A673 (cell line): ENCODE results near the gene HUS1. TPM values are rescaled to one million over a fixed set of nuclear protein-coding genes. Genes with fewer than 3 reads are reported as not detected.

ENCODE experiments used
- BruUV-seq: library from RNA; stranded (reverse); fragments of 400-500 nt; replicated peaks from 2 replicates; lab custom pipeline; 2021; lab: Mats Ljungman, UMichigan
- CTCF ChIA-PET: fragments of 300-600 bp; sonication (Branson Sonifier 250); formaldehyde crosslinking; loops from one replicate; lab custom pipeline; 2022; ENCODE audit warnings: antibody characterized with exemption; lab: Charles Lee
- POLR2A ChIA-PET: fragments of 300-600 bp; sonication (Branson Sonifier 250); formaldehyde crosslinking; loops from one replicate; lab custom pipeline; 2022; ENCODE audit warnings: antibody characterized with exemption; ENCODE audit not compliant: low non-redundant PET; lab: Charles Lee
- DNase-seq: peaks from one replicate; pipeline ENCODE4 v3.0.0-alpha.2; 2015; ENCODE audit warnings: low spot score
- H3K27ac ChIP-seq: fragments of 200-600 bp; sonication (generic); 2 replicates; pipeline ENCODE4 v1.5.1; 2016; ENCODE audit warnings: mixed run types, low read depth, mild to moderate bottlenecking, mixed read lengths, antibody characterized with exemption, low read length; ENCODE audit not compliant: poor library complexity, severe bottlenecking
- H3K27me3 ChIP-seq: fragments of 200-600 bp; sonication (generic); replicated peaks from 2 replicates; pipeline ENCODE4 v1.6.1; 2017; ENCODE audit warnings: mixed run types, low read depth, mild to moderate bottlenecking, mixed read lengths, antibody characterized with exemption, low read length; ENCODE audit not compliant: insufficient read depth, poor library complexity
- H3K36me3 ChIP-seq: fragments of 200-600 bp; sonication (generic); 2 replicates; pipeline ENCODE4 v1.6.1; 2016; ENCODE audit warnings: mixed run types, mild to moderate bottlenecking, mixed read lengths, antibody characterized with exemption, low read length; ENCODE audit not compliant: insufficient read depth, poor library complexity, severe bottlenecking
- H3K4me1 ChIP-seq: fragments of 200-600 bp; sonication (generic); 2 replicates; pipeline ENCODE4 v1.6.1; 2017; ENCODE audit warnings: mixed run types, mild to moderate bottlenecking, mixed read lengths, antibody characterized with exemption, low read length; ENCODE audit not compliant: insufficient read depth, poor library complexity, severe bottlenecking
- H3K4me3 ChIP-seq: fragments of 200-600 bp; sonication (generic); 2 replicates; pipeline ENCODE4 v1.5.1; 2016; ENCODE audit warnings: low read depth, mixed run types, mild to moderate bottlenecking, mixed read lengths, low read length; ENCODE audit not compliant: poor library complexity, severe bottlenecking
- H3K9me3 ChIP-seq: fragments of 200-600 bp; sonication (generic); 2 replicates; pipeline ENCODE4 v1.6.1; 2016; ENCODE audit warnings: mixed run types, low read depth, mild to moderate bottlenecking, mixed read lengths, antibody characterized with exemption, low read length; ENCODE audit not compliant: poor library complexity, severe bottlenecking
- CTCF ChIP-seq: fragments of 300-800, 200-600 bp; sonication (generic); conservative IDR thresholded peaks from 2 replicates; pipeline ENCODE4 v1.5.1; 2017; ENCODE audit warnings: low read depth, mild to moderate bottlenecking, antibody characterized with exemption, low read length, moderate library complexity, mixed read lengths
- EZH2 ChIP-seq: fragments of 200-600 bp; sonication (generic); IDR thresholded peaks from 2 replicates; pipeline ENCODE4 v1.6.1; 2017; ENCODE audit warnings: borderline replicate concordance, low read depth, mild to moderate bottlenecking, mixed read lengths, antibody characterized with exemption, low read length; ENCODE audit not compliant: poor library complexity, severe bottlenecking
- intact Hi-C: fragments of 100-400 bp; cut with micrococcal nuclease; formaldehyde crosslinking; loops from one replicate; pipeline ENCODE4 v1.10.0; 2022; ENCODE audit not compliant: unreplicated experiment
- total RNA-seq: library from RNA; stranded (reverse); gene quantifications from 2 replicates; pipeline ENCODE4 v1.2.3, GENCODE V29; 2021

Gene HUS1
- total RNA-seq, 1 experiment from 2014 or later = 53.3 TPM

GRCh38 chr7:47946581-47947354 lies 32.6 kb downstream of the HUS1 start:
- TF ChIP-seq CTCF (no peak), EZH2 (no peak)
- no peak for DNase-seq
- no peaks in the 10 kb centered on the region for H3K4me1 ChIP-seq
- POLR2A ChIA-PET = no interaction called here
- intact Hi-C loops = loop anchor here (5.0 kb wide), 1 partner anchor 1906 kb away; no protein-coding TSS in a partner anchor
- no peak overlapping the region for H3K27ac ChIP-seq
- no peak overlapping the region for H3K4me3 ChIP-seq
- H3K27me3 ChIP-seq = no peaks in the 10 kb centered on the region
- BruUV-seq = no TSS peak
- CTCF ChIA-PET = interaction anchor here (0.5 kb wide), 1 partner anchor 187 kb away, joined by 3 read pairs; no protein-coding TSS in a partner anchor
- no peaks in the 10 kb centered on the region for H3K9me3 ChIP-seq
- no peaks in the 10 kb centered on the region for H3K36me3 ChIP-seq

- Histone ChIP-seq H3K27ac (no peak overlapping the region), H3K4me3 (no peak overlapping the region), H3K9me3 (no peaks in the 10 kb centered on the region), H3K4me1 (peaks cover 4% of the 10 kb centered on the region), H3K27me3 (no peaks in the 10 kb centered on the region), H3K36me3 (no peaks in the 10 kb centered on the region)
- BruUV-seq = no TSS peak
- ChIA-PET CTCF (interaction anchor here (0.7 to 2.2 kb wide), 4 partner anchors 23 to 679 kb away, joined by 4 to 18 read pairs (median 6); no protein-coding TSS in a partner anchor), POLR2A (no interaction called here)
- peak; percentile 70 for DNase-seq
- intact Hi-C loops = loop anchor here (1.0 to 5.0 kb wide), 3 partner anchors 165 to 1907 kb away; no protein-coding TSS in a partner anchor
- TF ChIP-seq EZH2 (no peak), CTCF (peak; percentile 87)
Observed at GRCh38 chr7:47945261-47946015, 34.0 kb downstream of the HUS1 start.

- Histone ChIP-seq H3K27me3 (no peaks in the 10 kb centered on the region), H3K9me3 (no peaks in the 10 kb centered on the region), H3K27ac (no peak overlapping the region), H3K36me3 (no peaks in the 10 kb centered on the region), H3K4me1 (peaks cover 4% of the 10 kb centered on the region), H3K4me3 (no peak overlapping the region)
- ChIA-PET CTCF (interaction anchor here (0.6 to 2.2 kb wide), 4 partner anchors 24 to 210 kb away, joined by 3 to 18 read pairs (median 6); no protein-coding TSS in a partner anchor), POLR2A (no interaction called here)
- intact Hi-C loops = loop anchor here (1.0 to 5.0 kb wide), 3 partner anchors 166 to 1908 kb away; no protein-coding TSS in a partner anchor
- DNase-seq = no peak
- TF ChIP-seq EZH2 (no peak), CTCF (no peak)
- no TSS peak for BruUV-seq
Observed at GRCh38 chr7:47944536-47945260, 34.7 kb downstream of the HUS1 start.
